ENCODE results near the gene KCNG2. TPM values are rescaled to one million over a fixed set of nuclear protein-coding genes. Genes with fewer than 3 reads are reported as not detected.

The KCNG2 gene
- total and polyA plus RNA-seq, 2 of the 13 experiments (the other 11 are each of a cell fraction or from before 2014, with no cell fraction given) = not detected

DNA sequence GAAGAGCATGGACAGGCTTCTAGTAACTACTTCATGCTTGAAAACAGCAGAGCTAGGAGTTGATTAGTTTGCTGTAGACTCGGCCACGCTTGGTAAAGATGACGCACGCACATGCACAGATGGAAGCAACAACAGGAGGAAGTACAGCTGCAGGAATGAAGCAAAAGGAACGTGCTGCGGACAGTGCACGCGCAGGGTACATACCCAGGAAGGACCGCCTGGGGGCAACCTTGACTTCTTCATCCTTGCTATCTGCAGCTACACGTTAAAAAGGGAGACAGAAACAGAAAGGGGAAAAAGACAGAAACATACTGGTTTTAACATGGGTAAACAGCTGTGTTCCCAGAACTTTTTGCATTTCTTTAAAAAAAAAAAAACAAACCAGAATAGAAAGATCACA, 136.0 kb downstream of the KCNG2 start (continued):
- TF ChIP-seq MED1 (CRISPR knock-in tag; IDR thresholded peaks at IDR 0.05) (0 out of 2 replicates have a peak, but pooled peaks have one; percentile 38), ZMAT3 (CRISPR knock-in tag; conservative IDR thresholded peaks at IDR 0.05) (0 out of 2 replicates have a peak, but pooled peaks have one; percentile 11), ZFAT (CRISPR knock-in tag; conservative IDR thresholded peaks at IDR 0.05) (no peak), FOXA1 (IDR thresholded peaks at IDR 0.05) (no peak), FOXA1 (CRISPR knock-in tag; IDR thresholded peaks at IDR 0.05) (0 out of 2 replicates have a peak, but pooled peaks have one; percentile 20), ZNF251 (CRISPR knock-in tag; IDR thresholded peaks at IDR 0.05) (no peak), ZNF33A (CRISPR knock-in tag; IDR thresholded peaks at IDR 0.05; ENCODE audit: borderline replicate concordance) (no peak), ZBTB7B (CRISPR knock-in tag; IDR thresholded peaks at IDR 0.05) (0 out of 2 replicates have a peak, but pooled peaks have one; percentile 26), ZNF24 (IDR thresholded peaks at IDR 0.05) (no peak), MEIS2 (CRISPR knock-in tag; IDR thresholded peaks at IDR 0.05) (0 out of 2 replicates have a peak, but pooled peaks have one; percentile 44), FOXP1 (IDR thresholded peaks at IDR 0.05) (no peak), FOXP1 (CRISPR knock-in tag; IDR thresholded peaks at IDR 0.05) (peak; percentile 31; the same call in 1 of the 2 replicates), BHLHE40 (IDR thresholded peaks at IDR 0.05; ENCODE audit: low read length) (peak; percentile 90), PHF8 (CRISPR knock-in tag; IDR thresholded peaks at IDR 0.05) (no peak), ZSCAN20 (CRISPR knock-in tag; IDR thresholded peaks at IDR 0.05; ENCODE audit: borderline replicate concordance) (no peak), ZBTB8A (CRISPR knock-in tag; IDR thresholded peaks at IDR 0.05; ENCODE audit: borderline replicate concordance, low read depth) (0 out of 2 replicates have a peak, but pooled peaks have one; percentile 15), HNRNPH1 (optimal IDR thresholded peaks at IDR 0.05; ENCODE audit: low read depth, low read length) (no peak)
- TF ChIP-seq, protein P1, sequence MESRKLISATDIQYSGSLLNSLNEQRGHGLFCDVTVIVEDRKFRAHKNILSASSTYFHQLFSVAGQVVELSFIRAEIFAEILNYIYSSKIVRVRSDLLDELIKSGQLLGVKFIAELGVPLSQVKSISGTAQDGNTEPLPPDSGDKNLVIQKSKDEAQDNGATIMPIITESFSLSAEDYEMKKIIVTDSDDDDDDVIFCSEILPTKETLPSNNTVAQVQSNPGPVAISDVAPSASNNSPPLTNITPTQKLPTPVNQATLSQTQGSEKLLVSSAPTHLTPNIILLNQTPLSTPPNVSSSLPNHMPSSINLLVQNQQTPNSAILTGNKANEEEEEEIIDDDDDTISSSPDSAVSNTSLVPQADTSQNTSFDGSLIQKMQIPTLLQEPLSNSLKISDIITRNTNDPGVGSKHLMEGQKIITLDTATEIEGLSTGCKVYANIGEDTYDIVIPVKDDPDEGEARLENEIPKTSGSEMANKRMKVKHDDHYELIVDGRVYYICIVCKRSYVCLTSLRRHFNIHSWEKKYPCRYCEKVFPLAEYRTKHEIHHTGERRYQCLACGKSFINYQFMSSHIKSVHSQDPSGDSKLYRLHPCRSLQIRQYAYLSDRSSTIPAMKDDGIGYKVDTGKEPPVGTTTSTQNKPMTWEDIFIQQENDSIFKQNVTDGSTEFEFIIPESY (CRISPR knock-in tag; IDR thresholded peaks at IDR 0.05) = peak; percentile 85
- TF ChIP-seq, protein P2, sequence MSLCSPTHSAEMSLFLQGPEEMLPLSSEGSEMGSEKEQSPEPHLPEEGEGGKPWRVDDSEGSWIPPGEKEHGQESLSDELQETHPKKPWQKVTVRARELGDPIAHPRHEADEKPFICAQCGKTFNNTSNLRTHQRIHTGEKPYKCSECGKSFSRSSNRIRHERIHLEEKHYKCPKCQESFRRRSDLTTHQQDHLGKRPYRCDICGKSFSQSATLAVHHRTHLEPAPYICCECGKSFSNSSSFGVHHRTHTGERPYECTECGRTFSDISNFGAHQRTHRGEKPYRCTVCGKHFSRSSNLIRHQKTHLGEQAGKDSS (CRISPR knock-in tag; IDR thresholded peaks at IDR 0.05; ENCODE audit: borderline replicate concordance, low read depth) = no peak
- TF ChIP-seq, protein P3, sequence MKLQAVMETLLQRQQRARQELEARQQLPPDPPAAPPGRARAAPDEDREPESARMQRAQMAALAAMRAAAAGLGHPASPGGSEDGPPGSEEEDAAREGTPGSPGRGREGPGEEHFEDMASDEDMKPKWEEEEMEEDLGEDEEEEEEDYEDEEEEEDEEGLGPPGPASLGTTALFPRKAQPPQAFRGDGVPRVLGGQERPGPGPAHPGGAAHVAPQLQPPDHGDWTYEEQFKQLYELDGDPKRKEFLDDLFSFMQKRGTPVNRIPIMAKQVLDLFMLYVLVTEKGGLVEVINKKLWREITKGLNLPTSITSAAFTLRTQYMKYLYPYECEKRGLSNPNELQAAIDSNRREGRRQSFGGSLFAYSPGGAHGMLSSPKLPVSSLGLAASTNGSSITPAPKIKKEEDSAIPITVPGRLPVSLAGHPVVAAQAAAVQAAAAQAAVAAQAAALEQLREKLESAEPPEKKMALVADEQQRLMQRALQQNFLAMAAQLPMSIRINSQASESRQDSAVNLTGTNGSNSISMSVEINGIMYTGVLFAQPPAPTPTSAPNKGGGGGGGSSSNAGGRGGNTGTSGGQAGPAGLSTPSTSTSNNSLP (IDR thresholded peaks at IDR 0.05; ENCODE audit: low read depth, low read length) = 0 out of 2 replicates have a peak, but pooled peaks have one; percentile 12

Measured in HepG2 (cell line).